SK-N-SH (cell line): ENCODE data around the gene SERPINB10. TPM values are rescaled to one million over a fixed set of nuclear protein-coding genes. Genes with fewer than 3 reads are reported as not detected.

Experiments
- CTCF ChIA-PET: fragments of 300-600, 350-600 bp; formaldehyde crosslinking; extraction: SDS; loops from one replicate; lab custom pipeline; 2021; lab: Yijun Ruan, JAX
- POLR2A ChIA-PET: fragments of 350-600 bp; sonication (Branson Sonifier 250); formaldehyde crosslinking; extraction: SDS; loops from one replicate; lab custom pipeline; 2020; ENCODE audit warnings: antibody characterized with exemption, inconsistent platforms; lab: Yijun Ruan, JAX
- DNase-seq: peaks from one replicate; pipeline ENCODE4 v3.0.0; 2012
- H2AFZ ChIP-seq: fragments of 200-600 bp; sonication (generic); 2 replicates; pipeline ENCODE4 v1.8.1; 2016; ENCODE audit warnings: antibody characterized with exemption, mild to moderate bottlenecking, low read depth
- H3F3A ChIP-seq: fragments of 200-600 bp; sonication (generic); replicated peaks from 2 replicates; pipeline ENCODE3; 2016; ENCODE audit warnings: antibody characterized with exemption, mild to moderate bottlenecking; ENCODE audit not compliant: insufficient read depth
- H3K27ac ChIP-seq, 2 experiments: fragments of 200-500 bp in 1 of 2; fragments of 200-600 bp in 1 of 2; sonication (Bioruptor generic) in 1 of 2; sonication (generic), shearing (Covaris generic) in 1 of 2; 2 replicates each; pipeline versions ENCODE4 v1.5.1 to v1.6.1; 2014 to 2016; ENCODE audit warnings: low read depth in 2 of 2, inconsistent platforms in 1 of 2, low read length in 1 of 2, mild to moderate bottlenecking in 1 of 2, mixed read lengths in 1 of 2
- H3K27me3 ChIP-seq: fragments of 200-600 bp; sonication (generic), shearing (Covaris generic); 2 replicates; pipeline ENCODE4 v1.6.1; 2016; ENCODE audit warnings: mixed run types; ENCODE audit not compliant: insufficient read depth
- H3K36me3 ChIP-seq, 2 experiments: fragments of 200-500 bp in 1 of 2; fragments of 200-600 bp in 1 of 2; sonication (Bioruptor generic) in 1 of 2; sonication (generic) in 1 of 2; replicated peaks in 1 of 2; 2 replicates each; pipeline versions ENCODE3 to v1.5.1; 2014 to 2016; ENCODE audit warnings: low read length in 1 of 2, mild to moderate bottlenecking in 1 of 2; ENCODE audit not compliant: insufficient read depth in 2 of 2, control insufficient read depth in 1 of 2
- H3K4me1 ChIP-seq, 2 experiments: fragments of 200-500 bp in 1 of 2; fragments of 200-600 bp in 1 of 2; sonication (Bioruptor generic) in 1 of 2; sonication (generic), shearing (Covaris generic) in 1 of 2; 2 replicates each; pipeline versions ENCODE4 v1.5.1 to v1.6.1; 2014 to 2016; ENCODE audit warnings: low read depth in 1 of 2, low read length in 1 of 2, mixed run types in 1 of 2; ENCODE audit not compliant: insufficient read depth in 2 of 2, control insufficient read depth in 1 of 2
- H3K4me2 ChIP-seq: fragments of 200-600 bp; sonication (generic), shearing (Covaris generic); 2 replicates; pipeline ENCODE4 v1.6.1; 2017; ENCODE audit warnings: mixed run types
- H3K4me3 ChIP-seq, 2 experiments: fragments of 200-500 bp in 1 of 2; fragments of 200-600 bp in 1 of 2; sonication (Bioruptor generic) in 1 of 2; sonication (generic), shearing (Covaris generic) in 1 of 2; 2 replicates each; pipeline versions ENCODE4 v1.5.1 to v1.8.1; 2014 to 2016; ENCODE audit warnings: low read depth in 2 of 2, inconsistent platforms in 1 of 2, low read length in 1 of 2, mild to moderate bottlenecking in 1 of 2, mixed read lengths in 1 of 2, moderate library complexity in 1 of 2
- H3K79me2 ChIP-seq: fragments of 200-600 bp; sonication (generic); 2 replicates; pipeline ENCODE4 v1.8.1; 2017; ENCODE audit warnings: mild to moderate bottlenecking; ENCODE audit not compliant: insufficient read depth
- H3K9ac ChIP-seq: fragments of 200-600 bp; sonication (generic); 2 replicates; pipeline ENCODE4 v1.6.1; 2017; ENCODE audit warnings: mixed run types
- H3K9me2 ChIP-seq: fragments of 200-600 bp; sonication (generic); 2 replicates; pipeline ENCODE4 v1.6.1; 2017; ENCODE audit warnings: mixed run types
- H3K9me3 ChIP-seq: fragments of 200-600 bp; sonication (generic); 2 replicates; pipeline ENCODE4 v1.6.1; 2017; ENCODE audit warnings: mixed run types, mild to moderate bottlenecking, moderate library complexity
- H4K20me1 ChIP-seq: fragments of 200-600 bp; sonication (generic); 2 replicates; pipeline ENCODE4 v1.6.1; 2017; ENCODE audit warnings: mild to moderate bottlenecking, mixed run types; ENCODE audit not compliant: insufficient read depth
- EP300 ChIP-seq, 2 experiments: IDR thresholded peaks; 2 replicates each; pipeline versions ENCODE4 v1.4.0 to v1.6.1; 2012; ENCODE audit warnings: borderline replicate concordance in 1 of 2, low read depth in 1 of 2, low read length in 1 of 2
- EZH2phosphoT487 ChIP-seq: fragments of 200-600 bp; sonication (generic); IDR thresholded peaks from 2 replicates; pipeline ENCODE4 v1.6.1; 2017; ENCODE audit warnings: low read depth, mixed run types, mild to moderate bottlenecking, antibody characterized with exemption, moderate library complexity, borderline replicate concordance
- FOSL2 ChIP-seq: IDR thresholded peaks from 2 replicates; pipeline ENCODE4 v1.4.0; 2012; ENCODE audit warnings: low read depth, mild to moderate bottlenecking, moderate library complexity, borderline replicate concordance
- GABPA ChIP-seq: IDR thresholded peaks from 2 replicates; pipeline ENCODE4 v1.4.0; 2012; ENCODE audit warnings: low read depth, mild to moderate bottlenecking
- IRF3 ChIP-seq: fragments of 150-350 bp; IDR thresholded peaks from 2 replicates; pipeline ENCODE4 v1.6.1; 2016; ENCODE audit warnings: mild to moderate bottlenecking, low read depth, low read length
- JUND ChIP-seq: IDR thresholded peaks from 2 replicates; pipeline ENCODE4 v1.4.0; 2012
- MEF2A ChIP-seq: IDR thresholded peaks from 2 replicates; pipeline ENCODE4 v1.4.0; 2012; ENCODE audit warnings: low read depth, borderline replicate concordance
- NFIC ChIP-seq: IDR thresholded peaks from 2 replicates; pipeline ENCODE4 v1.4.0; 2012; ENCODE audit warnings: borderline replicate concordance
- NRF1 ChIP-seq: IDR thresholded peaks from 2 replicates; pipeline ENCODE4 v1.6.1; 2012; ENCODE audit warnings: low read depth, mild to moderate bottlenecking, low read length
- POLR2AphosphoS5 ChIP-seq: IDR thresholded peaks from 2 replicates; pipeline ENCODE4 v1.6.1; 2012; ENCODE audit warnings: low read depth, low read length
- RXRA ChIP-seq: IDR thresholded peaks from 2 replicates; pipeline ENCODE4 v1.4.0; 2012; ENCODE audit warnings: low read depth, mild to moderate bottlenecking, borderline replicate concordance
- SIN3A ChIP-seq: IDR thresholded peaks from 2 replicates; pipeline ENCODE4 v1.6.1; 2012; ENCODE audit warnings: low read depth, mild to moderate bottlenecking, low read length, moderate library complexity, borderline replicate concordance
- TCF12 ChIP-seq: IDR thresholded peaks from 2 replicates; pipeline ENCODE4 v1.4.0; 2012
- WGBS: methylation state at CpG from one replicate; pipeline ENCODE4 v1.1.6; 2017; ENCODE audit warnings: low lambda C conversion rate; 5-methylcytosine and 5-hydroxymethylcytosine counted together
- polyA plus RNA-seq, 3 experiments: library from polyadenylated mRNA; depleted of rRNA; stranded (reverse); fragments of >200 nt; gene quantifications; 2 replicates each; pipeline ENCODE4 v1.2.3, GENCODE V29; 2012
- TF ChIP-seq, protein P1 (sequence below): IDR thresholded peaks from 2 replicates; pipeline ENCODE4 v1.6.1; 2012; ENCODE audit warnings: mild to moderate bottlenecking, low read depth, low read length, moderate library complexity
- TF ChIP-seq, protein P2 (sequence below): IDR thresholded peaks from 2 replicates; pipeline ENCODE4; 2012
- TF ChIP-seq, protein P3 (sequence below): IDR thresholded peaks from 2 replicates; pipeline ENCODE4 v1.4.0; 2012; ENCODE audit warnings: low read depth

The SERPINB10 gene
- polyA plus RNA-seq, 1 of the 3 experiments (the other 2 are of a cell fraction), result 0.10 TPM

DNA sequence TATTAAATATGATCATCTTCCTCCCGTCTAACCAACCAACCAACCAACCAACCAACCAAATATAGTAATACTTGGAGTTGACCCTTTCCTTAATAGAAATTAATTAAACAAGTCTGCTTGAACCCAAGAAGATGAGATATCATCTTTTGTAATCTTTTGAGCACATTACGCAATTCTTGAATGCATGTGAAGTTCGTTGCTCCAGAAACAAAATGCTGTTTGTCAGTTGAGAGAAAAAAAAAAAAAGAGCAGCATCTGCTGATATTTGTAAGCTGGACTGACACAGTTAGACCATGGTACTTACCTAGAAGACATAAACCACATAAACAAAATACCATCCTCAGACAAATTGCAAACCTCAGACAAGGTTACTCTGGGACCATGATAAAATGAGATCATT is 29.4 kb upstream of the SERPINB10 start:
- TF ChIP-seq SIN3A (no peak), POLR2AphosphoS5 (no peak), GABPA (no peak), EP300 (IDR thresholded peaks at IDR 0.05; ENCODE audit: borderline replicate concordance in 1 of 2, low read depth in 1 of 2, low read length in 1 of 2) (no peak)
- TF ChIP-seq, protein P1, sequence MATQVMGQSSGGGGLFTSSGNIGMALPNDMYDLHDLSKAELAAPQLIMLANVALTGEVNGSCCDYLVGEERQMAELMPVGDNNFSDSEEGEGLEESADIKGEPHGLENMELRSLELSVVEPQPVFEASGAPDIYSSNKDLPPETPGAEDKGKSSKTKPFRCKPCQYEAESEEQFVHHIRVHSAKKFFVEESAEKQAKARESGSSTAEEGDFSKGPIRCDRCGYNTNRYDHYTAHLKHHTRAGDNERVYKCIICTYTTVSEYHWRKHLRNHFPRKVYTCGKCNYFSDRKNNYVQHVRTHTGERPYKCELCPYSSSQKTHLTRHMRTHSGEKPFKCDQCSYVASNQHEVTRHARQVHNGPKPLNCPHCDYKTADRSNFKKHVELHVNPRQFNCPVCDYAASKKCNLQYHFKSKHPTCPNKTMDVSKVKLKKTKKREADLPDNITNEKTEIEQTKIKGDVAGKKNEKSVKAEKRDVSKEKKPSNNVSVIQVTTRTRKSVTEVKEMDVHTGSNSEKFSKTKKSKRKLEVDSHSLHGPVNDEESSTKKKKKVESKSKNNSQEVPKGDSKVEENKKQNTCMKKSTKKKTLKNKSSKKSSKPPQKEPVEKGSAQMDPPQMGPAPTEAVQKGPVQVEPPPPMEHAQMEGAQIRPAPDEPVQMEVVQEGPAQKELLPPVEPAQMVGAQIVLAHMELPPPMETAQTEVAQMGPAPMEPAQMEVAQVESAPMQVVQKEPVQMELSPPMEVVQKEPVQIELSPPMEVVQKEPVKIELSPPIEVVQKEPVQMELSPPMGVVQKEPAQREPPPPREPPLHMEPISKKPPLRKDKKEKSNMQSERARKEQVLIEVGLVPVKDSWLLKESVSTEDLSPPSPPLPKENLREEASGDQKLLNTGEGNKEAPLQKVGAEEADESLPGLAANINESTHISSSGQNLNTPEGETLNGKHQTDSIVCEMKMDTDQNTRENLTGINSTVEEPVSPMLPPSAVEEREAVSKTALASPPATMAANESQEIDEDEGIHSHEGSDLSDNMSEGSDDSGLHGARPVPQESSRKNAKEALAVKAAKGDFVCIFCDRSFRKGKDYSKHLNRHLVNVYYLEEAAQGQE, result no peak
- Histone ChIP-seq H3K4me1 (no peaks in the 10 kb centered on the region; a peak in 3 of 4 replicates), H3K4me2 (no peak overlapping the region), H3K9me2 (no peaks in the 10 kb centered on the region), H3K27ac (no peak overlapping the region), H3K79me2 (no peaks in the 10 kb centered on the region), H3K36me3 (no peaks in the 10 kb centered on the region), H3K9ac (no peak overlapping the region), H2AFZ (no peak overlapping the region), H3F3A (no peaks in the 10 kb centered on the region), H3K9me3 (no peaks in the 10 kb centered on the region), H4K20me1 (no peaks in the 10 kb centered on the region), H3K4me3 (no peak overlapping the region), H3K27me3 (no peaks in the 10 kb centered on the region)
- DNase-seq, result no peak
- ChIA-PET POLR2A (no interaction called here), CTCF (interaction anchor here (0.6 to 1.4 kb wide), 2 partner anchors 72 to 1268 kb away, joined by 3 read pairs; no protein-coding TSS in a partner anchor)
- 27% methylated on average over 3 of the region's 3 CpGs for WGBS

DNA sequence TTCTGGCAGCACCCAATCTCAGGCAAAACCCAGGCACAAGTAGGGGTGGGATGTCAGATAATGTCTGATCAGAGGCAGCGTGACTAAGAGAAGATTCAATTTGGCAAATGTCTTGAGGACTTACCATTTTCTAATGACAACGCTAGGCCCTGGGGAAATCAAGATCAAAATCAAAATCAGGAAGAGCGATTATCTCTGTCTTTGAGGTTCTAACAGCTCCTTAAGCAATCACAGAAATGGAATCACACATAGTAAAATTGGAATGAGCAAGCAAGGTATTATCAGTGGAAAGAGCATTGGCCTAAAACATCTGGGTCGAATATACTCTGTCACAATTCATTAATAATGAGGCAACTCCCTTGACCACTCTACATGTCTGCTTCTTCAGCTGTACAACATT is 28.8 kb upstream of the SERPINB10 start:
- WGBS, result 10% methylated on average over 4 of the region's 4 CpGs
- Histone ChIP-seq H4K20me1 (no peaks in the 10 kb centered on the region), H3K4me3 (no peak overlapping the region), H3K79me2 (no peaks in the 10 kb centered on the region), H3F3A (no peaks in the 10 kb centered on the region), H2AFZ (no peak overlapping the region), H3K9ac (no peak overlapping the region), H3K9me3 (no peaks in the 10 kb centered on the region), H3K4me1 (no peaks in the 10 kb centered on the region; a peak in 3 of 4 replicates), H3K27ac (no peak overlapping the region), H3K27me3 (no peaks in the 10 kb centered on the region), H3K36me3 (no peaks in the 10 kb centered on the region), H3K9me2 (no peaks in the 10 kb centered on the region), H3K4me2 (no peak overlapping the region)
- CTCF ChIA-PET, result interaction anchor here (0.6 to 1.4 kb wide), 2 partner anchors 72 to 1268 kb away, joined by 3 read pairs; no protein-coding TSS in a partner anchor
- TF ChIP-seq TCF12 (peak; percentile 63), FOSL2 (no peak), IRF3 (no peak), POLR2AphosphoS5 (no peak), EP300 (IDR thresholded peaks at IDR 0.05; ENCODE audit: borderline replicate concordance in 1 of 2, low read depth in 1 of 2, low read length in 1 of 2) (no peak), JUND (no peak), MEF2A (no peak), EZH2phosphoT487 (no peak), NRF1 (no peak), RXRA (no peak), NFIC (no peak)
- TF ChIP-seq, protein P2, sequence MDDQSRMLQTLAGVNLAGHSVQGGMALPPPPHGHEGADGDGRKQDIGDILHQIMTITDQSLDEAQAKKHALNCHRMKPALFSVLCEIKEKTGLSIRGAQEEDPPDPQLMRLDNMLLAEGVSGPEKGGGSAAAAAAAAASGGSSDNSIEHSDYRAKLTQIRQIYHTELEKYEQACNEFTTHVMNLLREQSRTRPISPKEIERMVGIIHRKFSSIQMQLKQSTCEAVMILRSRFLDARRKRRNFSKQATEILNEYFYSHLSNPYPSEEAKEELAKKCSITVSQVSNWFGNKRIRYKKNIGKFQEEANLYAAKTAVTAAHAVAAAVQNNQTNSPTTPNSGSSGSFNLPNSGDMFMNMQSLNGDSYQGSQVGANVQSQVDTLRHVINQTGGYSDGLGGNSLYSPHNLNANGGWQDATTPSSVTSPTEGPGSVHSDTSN, result peak; percentile 45; the same call in 1 of the 2 replicates
- TF ChIP-seq, protein P3, sequence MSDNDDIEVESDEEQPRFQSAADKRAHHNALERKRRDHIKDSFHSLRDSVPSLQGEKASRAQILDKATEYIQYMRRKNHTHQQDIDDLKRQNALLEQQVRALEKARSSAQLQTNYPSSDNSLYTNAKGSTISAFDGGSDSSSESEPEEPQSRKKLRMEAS, result no peak
- POLR2A ChIA-PET, result no interaction called here
- no peak for DNase-seq
